DLD1 (cell line): ENCODE data around the gene DSTN.

Experiments
- in situ Hi-C: cut with HindIII; loops from 2 replicates; pipeline ENCODE4 v1.10.0; 2017; ENCODE audit warnings: low sequenced_read_pairs

The DSTN gene

DNA sequence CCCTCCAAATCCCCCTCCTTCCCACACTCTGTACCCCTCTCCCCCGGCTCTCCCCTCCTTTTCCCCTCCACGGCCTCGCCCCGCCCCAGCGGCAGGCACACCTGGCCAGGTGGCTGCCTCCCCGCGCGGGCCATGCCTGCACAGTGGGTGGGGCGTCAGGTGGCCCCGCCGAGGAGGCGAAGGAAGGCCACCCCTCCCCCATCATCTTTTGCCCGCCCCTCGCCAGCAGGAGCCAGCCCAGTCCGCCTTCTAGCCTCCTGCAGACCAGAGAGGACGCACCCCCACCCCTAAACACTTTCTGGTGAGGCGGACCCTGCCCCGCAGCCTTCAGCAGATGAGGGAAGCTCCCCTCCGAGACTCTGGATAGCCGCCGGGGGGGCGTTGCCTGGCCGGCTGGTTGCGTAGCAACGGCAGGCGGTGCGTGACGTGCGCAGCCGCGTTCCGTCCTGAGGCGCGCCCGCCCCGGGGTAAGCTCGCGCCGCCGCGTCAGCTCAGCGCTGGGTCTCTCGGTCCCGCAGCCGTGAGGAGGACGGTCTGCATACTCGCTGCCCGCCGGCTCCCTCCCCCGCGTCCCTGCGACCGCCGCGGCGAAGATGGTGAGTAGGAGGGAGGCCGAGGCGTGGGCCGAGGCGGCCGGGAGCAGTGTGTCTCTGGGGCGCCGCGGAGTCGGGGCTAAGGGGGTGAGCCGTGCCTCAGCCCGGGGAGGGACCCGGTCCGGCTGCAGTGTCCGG lies at the start of gene DSTN:
Gene DSTN, plus strand, starts transcription at position 460 of the 731 bp plus-strand sequence. Its CDS starts 134 bp downstream, at position 594.
- in situ Hi-C loops = no loop called here

DNA sequence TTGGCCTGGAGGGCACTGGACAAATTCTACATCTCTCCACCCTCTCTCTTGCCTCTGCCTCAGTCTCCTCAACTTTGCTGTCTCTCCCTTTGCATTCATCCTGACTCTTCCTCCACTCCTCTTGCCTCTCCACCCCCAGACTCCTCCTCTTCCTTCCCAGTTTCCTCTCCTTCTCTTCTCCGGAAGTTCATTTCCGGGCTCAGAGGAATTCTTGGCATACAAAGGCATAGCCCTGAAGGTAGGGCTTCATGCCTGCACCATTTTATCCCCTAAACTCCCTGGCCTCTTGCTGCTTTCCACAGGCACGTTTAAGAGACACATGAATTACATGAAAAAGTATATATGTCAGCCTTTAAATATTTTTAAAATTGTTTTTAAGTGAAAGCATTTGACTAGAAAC lies 49.3 kb upstream of the DSTN start:
- in situ Hi-C loops = no loop called here

DNA sequence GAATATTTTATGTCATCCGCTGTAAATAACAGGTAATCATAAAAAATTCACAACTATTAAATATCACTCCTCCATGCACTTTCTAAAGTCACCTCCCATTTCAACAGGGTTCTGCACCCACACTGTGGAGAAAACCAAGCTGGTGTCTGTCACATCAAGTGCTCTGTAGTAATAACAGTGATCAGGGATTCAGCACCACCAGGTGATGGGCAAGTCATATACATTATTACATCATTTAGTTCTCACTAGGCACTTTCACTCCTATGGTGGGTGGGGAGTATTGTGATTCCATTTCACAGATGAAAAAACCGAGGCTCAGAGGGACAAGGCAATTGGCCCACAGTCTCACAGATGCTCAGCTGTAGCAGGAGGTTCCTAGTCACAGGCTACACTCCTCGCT lies 47.3 kb upstream of the DSTN start:
- in situ Hi-C loops = no loop called here

DNA sequence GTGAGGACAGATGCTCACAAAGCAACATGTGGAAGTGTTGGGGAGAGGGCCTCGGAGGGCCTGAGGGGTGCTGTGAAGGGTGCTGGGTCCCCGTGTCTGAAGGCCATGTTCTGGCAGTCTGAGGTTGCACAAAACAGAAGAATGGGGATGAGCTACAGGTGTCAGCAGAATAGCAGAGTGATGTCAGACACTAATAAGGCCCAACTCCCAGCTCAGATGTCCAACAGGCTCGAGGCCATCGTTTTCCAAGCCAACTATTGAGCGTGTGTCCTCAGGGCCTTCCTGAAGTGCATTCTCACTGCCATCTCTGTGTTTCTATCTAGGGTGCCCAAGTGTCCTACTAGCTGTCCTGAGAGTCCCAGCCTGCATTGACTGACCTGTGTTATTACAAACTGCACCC lies 46.5 kb upstream of the DSTN start:
- in situ Hi-C loops = no loop called here

DNA sequence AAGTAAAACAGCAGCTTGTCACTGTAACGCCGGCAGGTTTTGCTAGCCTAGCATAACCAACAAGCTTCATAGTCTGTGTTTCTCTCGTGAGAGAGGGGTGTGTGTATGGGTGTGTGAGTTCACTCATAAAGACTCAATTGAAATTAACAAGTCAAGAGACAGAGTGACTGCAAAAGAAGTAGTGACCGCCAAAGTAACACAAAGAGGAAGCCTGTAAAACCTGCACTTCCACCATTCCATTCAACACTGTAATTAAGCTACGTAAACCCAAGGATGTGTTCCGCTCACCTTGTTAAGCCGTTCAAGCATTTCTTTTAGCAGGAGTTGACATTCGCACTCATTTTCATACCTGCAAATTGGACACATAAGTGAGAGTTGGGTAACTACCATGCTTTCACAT lies 45.3 kb upstream of the DSTN start:
- in situ Hi-C loops = no loop called here

DNA sequence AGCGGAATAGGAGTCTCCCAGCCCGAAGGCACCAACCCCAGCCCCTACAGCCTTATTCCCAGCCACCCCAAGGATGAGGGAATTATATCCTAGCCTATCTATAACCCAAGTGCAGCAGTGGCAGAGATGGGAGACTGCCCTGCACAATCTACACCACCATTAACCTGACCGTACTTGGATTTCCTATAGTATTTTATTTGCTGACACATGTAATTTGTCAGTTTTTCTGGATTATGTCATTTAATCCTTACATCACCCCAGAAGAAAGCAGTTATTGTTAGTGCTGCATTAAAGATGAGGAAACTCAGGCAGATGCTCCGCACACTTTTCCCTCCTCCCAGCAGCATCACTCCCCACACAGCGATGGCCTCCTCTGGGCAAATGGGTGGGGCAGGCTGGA lies 44.7 kb upstream of the DSTN start:
- in situ Hi-C loops = no loop called here

DNA sequence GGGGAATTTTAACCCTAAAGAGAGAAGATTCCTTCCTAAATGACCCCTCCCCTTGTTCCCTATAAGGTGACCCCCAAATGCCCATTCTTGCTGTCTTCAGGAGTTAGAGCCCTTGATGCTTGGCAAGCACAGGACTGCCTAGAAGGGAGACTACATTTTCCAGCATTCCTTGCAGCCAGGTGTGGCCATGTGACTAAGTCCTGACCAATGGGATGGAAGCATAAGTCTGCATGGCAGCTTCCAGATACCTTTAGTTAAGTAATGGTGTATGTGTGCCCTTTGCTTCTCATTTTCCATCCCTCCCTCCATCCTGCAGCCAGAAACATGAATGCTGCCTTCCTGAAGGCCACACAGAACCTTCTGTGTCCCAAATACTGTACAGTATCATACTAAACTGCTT lies 44.2 kb upstream of the DSTN start:
- in situ Hi-C loops = no loop called here

DNA sequence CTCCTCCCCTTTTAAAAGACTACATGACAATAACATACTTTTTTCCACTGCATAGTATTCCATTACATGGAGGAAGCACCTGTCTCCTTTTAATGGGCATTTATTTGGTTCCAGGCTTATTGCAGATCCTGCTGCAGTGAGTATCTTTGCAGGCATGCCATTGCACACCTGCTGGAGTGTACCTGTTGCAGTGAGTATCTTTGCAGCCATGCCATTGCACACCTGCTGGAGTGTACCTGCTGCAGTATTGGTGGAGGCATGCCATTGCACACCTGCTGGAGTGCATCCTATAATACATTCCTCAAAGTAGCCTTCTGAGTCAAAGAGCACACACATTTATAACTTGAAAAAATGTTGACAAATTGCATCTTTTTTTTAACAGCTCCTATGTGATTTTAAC lies 40.3 kb upstream of the DSTN start:
- in situ Hi-C loops = no loop called here

DNA sequence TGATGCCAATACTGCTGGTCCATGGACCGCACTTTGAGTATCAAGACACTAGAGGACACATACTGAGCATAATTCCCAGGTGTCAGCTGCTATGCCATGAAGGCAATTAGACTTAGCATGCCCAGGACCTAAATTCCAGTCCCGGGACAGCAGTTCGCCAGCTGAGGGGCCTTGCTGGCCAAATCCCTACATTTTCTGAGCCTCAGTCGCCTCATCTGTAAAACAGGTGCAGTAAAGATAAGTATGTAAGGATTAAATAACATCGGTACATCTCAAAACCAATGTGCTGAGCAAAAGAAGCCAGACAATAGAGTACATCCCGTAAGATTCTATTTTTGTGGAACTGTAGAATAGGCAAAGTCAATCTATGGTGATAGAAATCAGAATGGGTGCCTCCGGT lies 39.7 kb upstream of the DSTN start:
- in situ Hi-C loops = no loop called here

DNA sequence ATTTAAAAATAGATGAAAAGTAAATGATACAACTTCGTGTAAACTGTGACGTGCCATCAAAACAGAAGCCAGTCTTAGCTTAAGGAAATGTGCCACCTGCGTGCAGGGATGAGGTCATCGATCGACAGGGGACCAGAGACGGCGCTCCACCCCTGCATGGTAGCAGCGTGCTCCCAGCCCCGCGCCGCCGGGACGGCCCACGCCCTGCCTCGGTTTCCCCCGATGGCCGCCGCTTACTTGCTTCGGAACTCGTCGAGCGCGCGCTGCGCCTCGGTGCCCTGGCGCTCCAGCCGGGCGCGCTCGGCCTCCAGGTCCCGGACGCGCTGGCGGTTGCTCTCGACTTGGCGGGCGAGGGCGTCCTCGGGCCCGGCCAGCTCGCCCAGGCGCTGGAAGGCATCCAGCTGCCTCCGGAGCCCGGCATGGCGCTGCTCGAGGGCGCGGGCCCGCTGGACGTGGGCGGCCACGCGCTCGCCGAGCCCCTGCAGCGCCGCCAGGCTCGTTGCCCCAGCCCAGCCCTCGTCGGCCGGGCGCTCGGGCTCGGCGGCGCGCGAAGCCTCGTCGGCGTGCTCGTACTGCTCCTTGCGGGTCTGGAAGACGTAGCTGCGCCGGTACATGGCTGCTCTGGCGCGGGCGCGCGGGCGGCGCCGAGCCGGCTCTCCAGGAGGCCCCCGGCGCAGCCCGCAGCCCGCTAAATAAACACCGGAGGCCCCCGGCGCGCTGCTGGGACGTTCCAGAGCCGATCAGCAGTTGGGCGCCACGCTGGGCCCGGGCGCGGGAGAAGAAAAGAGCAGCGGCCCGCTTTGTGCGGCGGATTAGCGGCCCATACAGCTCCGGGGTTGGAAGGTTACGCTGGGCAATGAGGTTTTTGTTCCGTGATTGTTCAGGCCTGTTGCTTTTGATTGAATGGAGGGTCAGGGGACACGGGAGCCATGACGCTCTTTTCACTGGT lies 38.9 kb upstream of the DSTN start, which contains the start of gene BFSP1:
Gene BFSP1, minus strand, starts transcription at position 664 of the 949 bp plus-strand sequence. Its CDS starts 50 bp downstream, at position 614.
- in situ Hi-C loops = no loop called here

DNA sequence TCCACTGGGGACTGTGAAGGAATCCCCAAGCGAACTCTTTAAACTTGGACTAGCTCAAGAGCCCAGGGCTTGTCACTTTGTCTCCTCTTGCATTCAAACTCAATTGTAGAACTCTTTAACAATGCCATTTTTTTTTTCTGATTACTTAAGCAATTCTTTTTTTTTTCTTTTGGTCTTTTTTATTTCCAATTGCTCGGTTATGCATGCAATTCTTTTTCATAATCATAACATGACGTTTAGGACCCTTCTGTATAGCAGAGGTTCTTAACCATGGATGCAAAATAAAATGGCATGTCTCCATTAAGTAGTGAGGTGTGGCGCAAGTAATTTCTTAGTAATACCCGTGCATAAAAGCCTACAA lies 38.2 kb upstream of the DSTN start:
- in situ Hi-C loops = no loop called here

DNA sequence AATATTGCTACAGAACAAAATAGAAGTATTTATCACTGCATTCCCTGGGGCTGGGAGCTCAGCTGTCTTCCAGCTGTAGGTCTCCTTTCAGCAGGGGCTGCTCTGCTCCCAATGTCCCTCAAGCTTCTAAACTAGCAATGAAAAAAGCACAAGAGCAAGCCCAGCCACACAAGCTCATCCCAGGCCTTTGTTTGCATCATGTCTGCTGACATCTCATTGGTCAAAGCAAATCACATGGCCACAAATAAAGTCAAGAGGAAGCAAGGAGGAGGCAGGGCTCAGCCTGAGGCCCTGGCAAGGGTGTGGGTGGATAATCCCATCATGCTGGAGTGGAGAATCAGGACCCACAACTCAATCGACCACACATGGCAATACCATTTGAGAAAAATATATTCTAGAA lies 36.5 kb upstream of the DSTN start:
- in situ Hi-C loops = no loop called here

DNA sequence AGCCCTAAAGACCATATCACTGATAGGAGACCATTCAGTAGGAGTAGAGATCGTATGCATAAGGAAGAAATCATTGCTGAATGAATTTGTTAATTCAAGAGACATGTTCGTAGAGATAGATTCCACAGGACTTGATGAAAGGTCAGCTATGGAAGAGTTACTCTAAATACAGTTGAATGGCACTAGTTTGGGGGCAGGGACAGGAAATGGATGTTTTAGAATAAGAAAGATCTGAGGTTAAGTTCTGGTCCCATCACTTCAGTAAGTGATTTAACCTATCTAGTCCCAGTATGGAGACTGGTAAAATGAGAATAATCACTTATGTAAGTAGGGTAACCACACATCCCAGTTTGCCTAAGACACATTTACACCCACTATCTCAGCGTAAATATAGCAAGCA lies 35.8 kb upstream of the DSTN start:
- in situ Hi-C loops = no loop called here

DNA sequence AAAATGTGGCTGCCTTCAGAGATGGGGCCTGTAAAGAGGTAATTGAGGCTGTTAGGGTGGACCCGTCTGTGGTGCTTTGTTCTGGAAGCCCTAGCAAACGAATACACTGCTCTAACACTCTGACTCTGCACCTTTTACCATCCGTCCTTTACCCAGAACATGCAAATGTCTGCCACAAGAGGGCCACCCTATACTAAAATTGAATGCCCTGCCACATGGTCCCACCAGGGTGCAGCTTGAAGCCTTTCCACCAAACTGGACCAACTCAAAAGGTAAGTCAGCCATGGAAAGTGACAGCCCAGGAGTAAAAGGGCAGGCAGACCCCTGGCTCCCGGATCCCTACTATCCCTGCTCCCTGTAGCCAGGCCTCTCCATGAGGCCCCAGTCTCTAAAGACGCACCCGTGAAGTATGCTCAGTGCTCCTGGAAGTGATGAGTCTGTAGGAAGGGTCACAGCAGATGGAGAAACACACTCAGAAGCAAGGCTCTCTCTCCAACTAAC lies 32.9 kb upstream of the DSTN start:
- in situ Hi-C loops = no loop called here

DNA sequence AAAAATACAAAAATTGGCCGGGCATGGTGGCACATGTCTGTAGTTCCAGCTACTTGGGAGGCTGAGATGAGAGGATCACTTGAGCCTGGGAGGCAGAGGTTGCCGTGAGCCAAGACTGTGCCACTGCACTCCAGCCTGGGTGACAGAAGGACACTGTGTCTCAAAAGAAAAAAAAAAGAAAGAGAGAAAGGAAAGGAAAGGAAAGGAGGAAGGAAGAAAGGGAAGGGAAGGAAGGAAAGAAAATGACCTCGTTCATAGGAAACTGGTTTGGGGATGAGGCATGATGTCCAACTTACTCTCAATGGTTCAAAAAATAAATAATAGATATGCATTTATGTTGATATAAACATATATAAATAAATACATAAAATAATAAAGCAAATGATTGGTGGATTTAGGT lies 31.9 kb upstream of the DSTN start:
- in situ Hi-C loops = no loop called here

DNA sequence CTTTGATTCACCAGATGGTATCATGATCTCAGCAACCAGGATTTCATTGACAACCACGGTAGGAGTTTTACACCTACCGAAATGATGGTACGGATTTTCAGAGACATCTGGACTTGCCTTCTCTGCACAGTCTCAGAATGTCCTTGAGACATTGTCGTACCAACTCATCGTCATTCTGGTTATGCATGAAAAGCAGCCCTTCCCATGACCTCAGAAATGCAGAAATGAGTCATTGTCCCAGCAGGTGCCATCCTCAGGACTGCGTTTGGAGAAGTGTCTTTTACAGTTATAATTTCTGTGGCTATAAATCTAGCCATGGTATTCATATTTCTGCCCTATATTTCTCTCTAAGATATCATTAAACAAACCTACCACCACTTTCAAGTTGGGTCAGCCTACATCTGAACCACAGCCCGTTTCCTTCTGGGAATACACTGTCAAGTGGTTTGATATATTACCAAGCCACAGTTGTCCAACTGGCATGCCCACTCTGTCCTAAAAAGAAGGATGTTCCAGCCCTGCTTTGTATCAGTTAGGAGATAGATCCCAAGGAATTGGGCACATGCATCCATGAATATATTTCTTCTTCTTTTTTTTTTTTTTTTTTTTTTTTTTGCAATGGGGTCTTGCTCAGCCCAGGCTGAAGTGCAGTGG lies 31.2 kb upstream of the DSTN start:
- in situ Hi-C loops = no loop called here

DNA sequence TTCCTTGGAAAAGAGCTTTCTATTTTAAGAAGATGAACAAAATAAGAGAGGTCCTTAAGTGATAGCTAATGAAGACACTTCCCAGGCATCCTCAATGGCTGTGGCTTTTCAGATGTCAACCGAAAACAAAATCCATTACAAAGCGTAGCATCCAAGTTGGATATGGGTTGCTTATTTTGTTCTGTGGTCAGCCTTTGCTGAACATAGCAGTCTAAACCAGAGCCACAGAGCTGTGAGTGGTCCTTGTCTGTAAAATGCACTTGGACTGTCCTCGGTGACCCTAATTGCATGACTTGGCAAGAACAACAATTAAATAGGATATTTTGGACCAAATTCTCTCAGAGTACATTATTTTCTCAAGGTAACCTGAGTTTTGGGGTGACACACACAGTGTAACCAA lies 28.3 kb upstream of the DSTN start:
- in situ Hi-C loops = loop anchor here (5.0 kb wide), 1 partner anchor 51 kb away; no protein-coding TSS in a partner anchor

DNA sequence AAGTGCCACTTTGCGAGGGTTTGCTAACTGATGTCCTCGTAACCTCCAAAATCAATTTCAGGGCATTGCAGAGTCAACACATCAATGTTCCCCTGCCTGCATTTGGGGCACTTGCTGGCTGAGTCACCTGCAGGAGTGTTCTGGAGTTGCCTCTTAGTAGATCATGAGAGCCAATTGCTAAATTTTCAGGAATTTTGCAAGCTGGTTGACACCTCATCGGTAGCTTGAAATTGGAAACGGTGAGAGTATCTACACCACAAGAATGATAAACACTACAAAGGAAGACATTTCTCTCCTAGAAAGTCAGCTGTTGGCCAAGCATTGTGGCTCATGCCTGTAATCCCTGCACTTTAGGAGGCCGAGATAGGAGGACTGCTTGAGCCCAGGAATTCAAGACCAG lies 27.9 kb upstream of the DSTN start:
- in situ Hi-C loops = loop anchor here (5.0 kb wide), 1 partner anchor 50 kb away; no protein-coding TSS in a partner anchor

DNA sequence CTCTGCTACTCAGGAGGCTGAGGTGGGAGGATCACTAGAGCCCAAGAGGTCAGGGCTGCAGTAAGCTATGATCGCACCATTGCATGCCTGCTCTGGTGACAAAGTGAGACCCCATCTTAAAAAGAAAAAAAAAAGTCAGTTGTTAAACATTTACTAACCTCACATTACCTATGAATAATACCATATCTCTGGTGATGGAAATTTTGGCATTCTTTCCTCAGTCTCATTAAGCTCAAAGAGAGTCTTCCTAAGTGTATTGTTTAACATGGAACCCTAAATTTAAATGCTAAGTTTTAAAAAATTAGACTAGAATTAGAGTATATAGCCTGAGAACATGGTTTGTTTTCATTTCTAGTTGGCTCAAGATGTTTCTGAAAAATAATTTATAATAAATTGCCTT lies 27.4 kb upstream of the DSTN start:
- in situ Hi-C loops = loop anchor here (5.0 kb wide), 1 partner anchor 50 kb away; no protein-coding TSS in a partner anchor

DNA sequence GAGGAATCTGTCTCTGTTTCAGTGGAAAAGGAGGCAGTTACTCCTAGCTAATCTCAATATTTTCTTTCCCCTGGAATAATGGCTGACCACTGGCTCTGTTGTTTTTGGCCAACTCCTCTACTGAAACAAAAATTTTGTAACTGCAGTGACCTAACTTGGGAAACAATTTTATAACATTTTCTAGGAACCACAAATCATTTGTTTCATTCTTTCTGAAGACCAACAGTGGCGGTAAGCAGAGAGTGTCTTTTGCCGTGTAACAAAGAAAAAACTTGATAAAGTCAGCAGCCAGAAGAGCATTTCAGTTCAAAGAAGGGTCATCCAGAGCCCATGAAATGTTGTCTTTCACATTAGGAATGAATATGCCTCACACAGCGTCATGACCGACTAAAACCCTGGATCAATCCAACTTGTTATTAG lies 26.9 kb upstream of the DSTN start:
- in situ Hi-C loops = loop anchor here (5.0 kb wide), 1 partner anchor 49 kb away; no protein-coding TSS in a partner anchor

DNA sequence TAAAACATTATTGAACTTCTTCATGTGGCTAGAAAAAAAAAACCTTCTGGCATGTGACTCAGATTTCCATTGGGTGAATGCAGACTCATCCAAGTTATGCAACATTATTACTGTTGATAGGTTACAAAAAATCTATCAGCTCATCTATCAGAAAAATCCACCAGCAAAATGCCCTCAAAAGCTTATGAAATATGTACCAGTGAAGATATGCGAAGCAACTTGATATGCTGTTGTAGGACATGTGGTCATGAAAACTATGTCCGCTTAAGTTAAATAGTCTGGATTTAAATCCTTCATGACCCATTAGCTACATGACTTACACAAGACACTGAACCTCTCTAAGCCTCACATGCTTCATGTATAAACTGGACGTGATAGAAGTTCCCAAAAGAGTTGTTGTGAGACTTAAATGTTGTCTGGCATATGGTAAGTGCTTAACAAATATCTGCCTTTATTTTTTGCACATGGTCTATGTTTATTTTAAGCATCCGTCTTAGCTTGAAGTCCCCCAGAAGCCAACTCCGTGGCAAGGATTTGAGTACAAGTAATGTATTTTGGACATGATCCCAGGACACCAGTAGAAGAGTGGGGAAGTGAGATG lies 26.2 kb upstream of the DSTN start:
- in situ Hi-C loops = loop anchor here (5.0 kb wide), 1 partner anchor 49 kb away; no protein-coding TSS in a partner anchor
